Tibial artery (tissue), 4 donors: ENCODE data around the gene PCGF1.

Source experiments
- DNase-seq, 2 donors: peaks; one replicate each; pipeline ENCODE4 v3.0.0-alpha.2; 2019
- H3K27ac ChIP-seq, 2 donors: fragments of 200-600 bp; sonication (generic) in 1 of 2; 1 replicate in 1 of 2; 2 replicates in 1 of 2; pipeline ENCODE4 v1.5.1; 2018 to 2019; ENCODE audit warnings: mild to moderate bottlenecking in 1 of 2
- H3K27me3 ChIP-seq, 2 donors: fragments of 200-600 bp; sonication (generic) in 1 of 2; one replicate each; pipeline versions ENCODE4 v1.5.1 to v1.6.0; 2016 to 2019
- H3K36me3 ChIP-seq, 3 donors: fragments of 200-600 bp; sonication (generic) in 2 of 3; one replicate each; pipeline ENCODE4 v1.5.1; 2016 to 2019; ENCODE audit warnings: mild to moderate bottlenecking in 2 of 3
- H3K4me1 ChIP-seq, 4 donors: fragments of 200-600 bp; sonication (generic) in 2 of 4; 1 replicate in 3 of 4; 2 replicates in 1 of 4; pipeline ENCODE4 v1.5.1; 2016 to 2019
- H3K4me3 ChIP-seq, 2 donors: fragments of 200-600 bp; sonication (generic) in 1 of 2; 1 replicate in 1 of 2; 2 replicates in 1 of 2; pipeline ENCODE4 v1.5.1; 2018 to 2019; ENCODE audit warnings: mild to moderate bottlenecking in 2 of 2
- H3K9me3 ChIP-seq, 3 donors: fragments of 200-600 bp; sonication (generic) in 1 of 3; one replicate each; pipeline ENCODE4 v1.5.1; 2016 to 2019
- intact Hi-C: fragments of 100-400 bp; cut with DNase I; formaldehyde crosslinking; loops from one replicate; pipeline ENCODE4 v1.15.0; 2023; ENCODE audit warnings: low total_unique reads
- TF ChIP-seq, protein P1 (sequence below), 2 experiments: fragments of 200-600 bp in 1 of 2; fragments of 450-650 bp in 1 of 2; IDR thresholded peaks; one replicate each; pipeline ENCODE4 v1.5.1; 2017 to 2019; ENCODE audit warnings: antibody characterized with exemption in 2 of 2, mild to moderate bottlenecking in 1 of 2, moderate library complexity in 1 of 2

PCGF1 gene

DNA sequence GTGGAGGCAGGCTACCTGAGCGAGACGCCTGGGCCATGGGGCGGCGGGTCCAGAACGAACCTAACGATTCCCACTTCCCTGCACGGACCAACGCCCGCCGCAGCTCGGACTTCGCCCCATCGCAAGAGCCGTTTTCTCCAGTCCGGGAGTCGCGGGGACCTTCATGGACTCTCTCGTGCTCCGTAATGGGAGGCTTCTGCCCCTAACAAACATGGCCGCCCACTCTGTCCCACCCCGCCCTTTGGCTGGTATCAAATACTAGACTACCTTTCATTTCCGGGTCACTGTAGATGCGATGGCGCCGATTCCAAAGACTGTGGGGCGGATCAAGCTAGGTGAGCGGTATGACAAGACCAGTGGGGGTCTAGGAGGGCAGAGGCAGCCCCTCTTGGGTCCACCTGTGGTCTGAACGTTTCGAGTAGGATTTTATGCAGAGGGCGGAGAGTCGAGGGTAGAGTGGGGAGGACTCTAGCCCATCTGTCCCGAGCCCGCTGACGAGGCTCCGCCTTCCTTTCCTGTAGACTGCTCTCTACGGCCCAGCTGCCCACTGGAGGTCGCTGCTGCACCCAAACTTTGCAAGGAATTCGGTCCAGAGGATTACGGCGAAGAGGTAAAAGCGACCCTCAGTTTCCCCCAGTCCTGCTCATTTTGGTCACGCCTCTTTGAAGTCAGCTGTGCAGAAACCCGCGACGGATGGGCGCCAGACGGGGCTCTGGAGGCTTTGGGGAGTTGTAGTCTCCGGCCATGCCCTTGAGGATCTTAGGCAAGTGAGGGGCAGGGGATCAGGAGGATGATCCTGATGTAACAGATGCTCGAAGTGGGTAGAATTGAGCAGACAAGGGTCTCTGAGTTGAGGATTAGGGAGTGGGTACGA is 24.5 kb downstream of the PCGF1 start, which contains the start of the genes CCDC142 and TTC31:
Gene CCDC142 (minus strand): TSS at position 198 of the 874 bp plus-strand sequence. CDS start 161 bp downstream, at position 37.
Gene TTC31 (plus strand): TSS at position 281 of the 874 bp plus-strand sequence. CDS start 15 bp downstream, at position 296.
- Histone ChIP-seq H3K4me3 (peak within 1 kb of the TSS; percentile 84 to 86), H3K27me3 (no peaks in the 10 kb centered on the region), H3K9me3 (no peaks in the 10 kb centered on the region), H3K27ac (peak within 1 kb of the TSS; percentile 83 to 95), H3K36me3 (peaks cover 17 to 50% (median 23%) of the 10 kb centered on the region in 3 donors), H3K4me1 (peaks cover 0 to 35% (median 26%) of the 10 kb centered on the region in 4 donors)
- intact Hi-C loops = loop anchor here (2.0 to 5.0 kb wide), 2 partner anchors 28 to 44 kb away; partner anchors contain the start of genes AUP1, DQX1, HTRA2 and INO80B
- peak; percentile 98 to 99 for DNase-seq
- TF ChIP-seq, protein P1, sequence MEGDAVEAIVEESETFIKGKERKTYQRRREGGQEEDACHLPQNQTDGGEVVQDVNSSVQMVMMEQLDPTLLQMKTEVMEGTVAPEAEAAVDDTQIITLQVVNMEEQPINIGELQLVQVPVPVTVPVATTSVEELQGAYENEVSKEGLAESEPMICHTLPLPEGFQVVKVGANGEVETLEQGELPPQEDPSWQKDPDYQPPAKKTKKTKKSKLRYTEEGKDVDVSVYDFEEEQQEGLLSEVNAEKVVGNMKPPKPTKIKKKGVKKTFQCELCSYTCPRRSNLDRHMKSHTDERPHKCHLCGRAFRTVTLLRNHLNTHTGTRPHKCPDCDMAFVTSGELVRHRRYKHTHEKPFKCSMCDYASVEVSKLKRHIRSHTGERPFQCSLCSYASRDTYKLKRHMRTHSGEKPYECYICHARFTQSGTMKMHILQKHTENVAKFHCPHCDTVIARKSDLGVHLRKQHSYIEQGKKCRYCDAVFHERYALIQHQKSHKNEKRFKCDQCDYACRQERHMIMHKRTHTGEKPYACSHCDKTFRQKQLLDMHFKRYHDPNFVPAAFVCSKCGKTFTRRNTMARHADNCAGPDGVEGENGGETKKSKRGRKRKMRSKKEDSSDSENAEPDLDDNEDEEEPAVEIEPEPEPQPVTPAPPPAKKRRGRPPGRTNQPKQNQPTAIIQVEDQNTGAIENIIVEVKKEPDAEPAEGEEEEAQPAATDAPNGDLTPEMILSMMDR (IDR thresholded peaks at IDR 0.05) = peak; percentile 79 to 88

DNA sequence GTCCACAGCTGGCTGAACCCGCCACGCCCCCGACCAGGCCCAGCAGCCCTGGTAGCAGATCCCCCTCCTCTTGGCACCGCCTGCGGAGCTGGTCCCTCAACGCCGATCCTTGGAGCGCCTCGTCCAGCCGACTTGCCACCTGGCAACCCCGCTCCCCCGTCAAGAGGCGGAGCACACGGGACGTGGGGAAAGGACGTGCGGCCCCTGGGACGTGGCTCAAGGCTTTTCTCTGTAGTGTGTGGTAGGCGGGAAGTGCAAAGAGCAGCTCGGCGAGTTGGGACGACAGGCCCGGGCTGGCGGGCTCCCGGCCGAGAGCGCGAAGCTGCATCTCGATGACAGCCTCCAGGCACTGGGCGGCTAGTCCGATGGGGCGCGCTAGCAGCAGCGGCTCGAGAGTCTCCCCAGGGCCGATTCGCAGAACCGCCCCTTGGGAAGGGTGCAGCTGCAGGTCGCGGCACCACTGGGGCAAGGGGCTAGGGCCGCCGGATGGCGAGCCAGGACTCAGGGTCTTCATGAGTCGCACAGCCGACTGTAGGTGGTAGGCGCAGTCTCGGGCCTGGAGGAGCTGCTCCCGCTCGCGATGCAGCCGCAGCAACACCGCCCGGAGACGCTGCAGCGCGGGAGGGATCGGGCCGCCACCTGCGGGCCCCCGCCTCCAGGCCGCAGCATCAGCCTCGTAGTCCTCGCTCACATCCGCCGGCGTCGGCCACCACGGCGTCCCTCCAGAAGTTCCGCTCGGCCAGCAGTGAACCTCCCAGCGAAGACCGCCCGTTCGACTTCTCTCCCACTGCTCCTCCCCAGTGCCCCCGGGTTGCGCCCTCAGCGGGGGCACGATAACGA is 25.3 kb downstream of the PCGF1 start:
- peak; percentile 67 for DNase-seq
- peaks cover 0 to 35% (median 26%) of the 10 kb centered on the region in 4 donors for H3K4me1 ChIP-seq
- H3K4me3 ChIP-seq = peak overlapping the region; percentile 84 to 86
- no peaks in the 10 kb centered on the region for H3K9me3 ChIP-seq
- peak overlapping the region; percentile 83 to 95 for H3K27ac ChIP-seq
- intact Hi-C loops = loop anchor here (2.0 to 5.0 kb wide), 2 partner anchors 27 to 45 kb away; partner anchors contain the start of genes AUP1, DQX1, HTRA2 and INO80B
- TF ChIP-seq, protein P1 (IDR thresholded peaks at IDR 0.05) = no peak
- no peaks in the 10 kb centered on the region for H3K27me3 ChIP-seq
- peaks cover 17 to 53% (median 26%) of the 10 kb centered on the region in 3 donors for H3K36me3 ChIP-seq

DNA sequence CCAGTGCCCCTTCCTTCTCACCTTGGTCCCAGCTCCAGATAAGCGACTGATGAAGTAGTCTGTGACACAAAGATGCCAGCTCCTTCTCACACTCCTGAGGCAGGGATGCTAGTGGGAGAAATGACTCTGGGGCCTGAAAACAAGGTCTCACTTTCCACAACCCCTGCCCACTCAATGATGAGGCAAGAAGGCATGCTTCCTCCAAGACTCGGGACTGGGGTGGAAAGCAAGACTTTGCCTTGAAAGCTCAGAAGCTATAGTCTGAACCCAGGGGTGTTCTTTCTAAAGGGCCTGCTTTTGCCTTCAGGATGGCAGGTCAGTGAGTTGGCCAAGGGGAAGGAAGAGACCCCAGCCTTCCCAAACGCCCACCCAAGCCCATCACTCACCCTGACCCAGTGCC is 26.1 kb downstream of the PCGF1 start:
- intact Hi-C loops = loop anchor here (5.0 kb wide), 1 partner anchor 46 kb away; the partner anchor contains the start of genes AUP1, DQX1 and HTRA2
- H3K36me3 ChIP-seq = peaks cover 10 to 50% (median 26%) of the 10 kb centered on the region in 3 donors
- no peaks in the 10 kb centered on the region for H3K27me3 ChIP-seq
- H3K27ac ChIP-seq = peak overlapping the region; percentile 83 to 95
- TF ChIP-seq, protein P1 (IDR thresholded peaks at IDR 0.05) = no peak
- no peaks in the 10 kb centered on the region for H3K9me3 ChIP-seq
- H3K4me1 ChIP-seq = peaks cover 0 to 35% (median 26%) of the 10 kb centered on the region in 4 donors
- no peak for DNase-seq
- peak overlapping the region; percentile 84 to 86 for H3K4me3 ChIP-seq

DNA sequence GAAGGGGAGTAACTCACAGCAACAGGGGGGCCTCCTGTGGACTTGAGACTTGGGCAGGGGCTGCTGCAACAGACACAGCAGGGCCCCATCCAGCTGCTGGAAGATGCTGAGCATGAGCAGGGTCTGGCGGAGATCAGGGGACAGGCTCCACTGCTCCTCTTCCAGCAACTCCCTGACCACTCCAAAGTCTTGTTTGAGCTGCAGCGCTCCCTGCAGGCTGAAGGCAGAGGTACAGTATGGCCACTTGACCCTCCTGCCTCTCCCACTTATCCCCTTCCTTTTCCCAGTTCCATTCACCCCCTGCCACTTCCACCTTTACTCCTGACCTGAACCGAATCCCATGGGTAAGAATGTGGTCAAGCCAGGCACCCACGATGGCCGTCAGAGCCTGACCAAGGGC is 32.6 kb downstream of the PCGF1 start:
- no peaks in the 10 kb centered on the region for H3K9me3 ChIP-seq
- DNase-seq = no peak
- TF ChIP-seq, protein P1 (IDR thresholded peaks at IDR 0.05) = no peak
- H3K4me3 ChIP-seq = no peak overlapping the region
- peaks cover 15 to 47% (median 26%) of the 10 kb centered on the region in 3 donors for H3K36me3 ChIP-seq
- peaks cover 0 to 25% (median 15%) of the 10 kb centered on the region in 4 donors for H3K4me1 ChIP-seq
- no peak overlapping the region for H3K27ac ChIP-seq
- intact Hi-C loops = no loop called here
- H3K27me3 ChIP-seq = no peaks in the 10 kb centered on the region

DNA sequence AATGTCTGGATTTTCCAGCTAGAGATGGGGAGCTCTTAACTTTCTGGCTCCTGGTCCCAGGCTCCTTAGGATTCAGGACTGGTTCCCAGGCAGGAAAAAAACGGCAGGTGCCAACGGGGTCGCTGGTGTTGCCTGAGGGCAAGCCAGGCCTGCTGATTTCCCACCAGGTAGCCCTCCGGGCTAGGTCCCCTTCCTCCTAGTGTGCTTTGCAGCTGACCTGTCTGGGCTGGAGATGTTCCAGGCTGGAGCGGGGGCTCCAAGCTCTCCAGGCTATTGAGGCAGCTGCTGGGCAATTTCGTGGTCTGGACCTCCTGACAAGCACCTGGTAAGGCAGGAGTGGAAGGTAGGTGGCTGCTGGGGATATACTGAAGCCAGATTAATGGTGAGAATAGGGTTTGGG is 33.0 kb downstream of the PCGF1 start:
- Histone ChIP-seq H3K4me3 (no peak overlapping the region), H3K36me3 (peaks cover 15 to 43% (median 26%) of the 10 kb centered on the region in 3 donors), H3K9me3 (no peaks in the 10 kb centered on the region), H3K27me3 (no peaks in the 10 kb centered on the region), H3K4me1 (peaks cover 0 to 25% (median 13%) of the 10 kb centered on the region in 4 donors), H3K27ac (no peak overlapping the region)
- DNase-seq = no peak
- TF ChIP-seq, protein P1 (IDR thresholded peaks at IDR 0.05) = no peak
- intact Hi-C loops = no loop called here
